ENCODE results near the gene LTA. TPM values are rescaled to one million over a fixed set of nuclear protein-coding genes. Genes with fewer than 3 reads are reported as not detected.

The LTA gene
- polyA plus RNA-seq, 3 donors = 0.27 to 0.42 (median 0.30) TPM

- no peak for DNase-seq
These were observed 2.1 kb upstream of the LTA start for GRCh38 chr6:31569861-31570536.

- DNase-seq = no peak
These were observed 1.4 kb downstream of the LTA start for GRCh38 chr6:31573239-31574105.

- DNase-seq = no peak
These were observed 2.3 kb downstream of the LTA start for GRCh38 chr6:31574106-31575061.

- no peak for DNase-seq
These were observed 3.3 kb downstream of the LTA start, which contains the start of gene TNF for GRCh38 chr6:31575335-31575901. Gene TNF (plus strand): TSS chr6:31575565. CDS start chr6:31575742, 177 bp downstream.

DNA sequence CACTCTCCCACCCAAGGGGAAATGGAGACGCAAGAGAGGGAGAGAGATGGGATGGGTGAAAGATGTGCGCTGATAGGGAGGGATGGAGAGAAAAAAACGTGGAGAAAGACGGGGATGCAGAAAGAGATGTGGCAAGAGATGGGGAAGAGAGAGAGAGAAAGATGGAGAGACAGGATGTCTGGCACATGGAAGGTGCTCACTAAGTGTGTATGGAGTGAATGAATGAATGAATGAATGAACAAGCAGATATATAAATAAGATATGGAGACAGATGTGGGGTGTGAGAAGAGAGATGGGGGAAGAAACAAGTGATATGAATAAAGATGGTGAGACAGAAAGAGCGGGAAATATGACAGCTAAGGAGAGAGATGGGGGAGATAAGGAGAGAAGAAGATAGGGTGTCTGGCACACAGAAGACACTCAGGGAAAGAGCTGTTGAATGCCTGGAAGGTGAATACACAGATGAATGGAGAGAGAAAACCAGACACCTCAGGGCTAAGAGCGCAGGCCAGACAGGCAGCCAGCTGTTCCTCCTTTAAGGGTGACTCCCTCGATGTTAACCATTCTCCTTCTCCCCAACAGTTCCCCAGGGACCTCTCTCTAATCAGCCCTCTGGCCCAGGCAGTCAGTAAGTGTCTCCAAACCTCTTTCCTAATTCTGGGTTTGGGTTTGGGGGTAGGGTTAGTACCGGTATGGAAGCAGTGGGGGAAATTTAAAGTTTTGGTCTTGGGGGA, 4.0 kb downstream of the LTA start:
- no peak for DNase-seq

- DNase-seq = no peak
These were observed 4.9 kb downstream of the LTA start for GRCh38 chr6:31576897-31577578.

- no peak for DNase-seq
These were observed 5.5 kb downstream of the LTA start for GRCh38 chr6:31577579-31577966.

- DNase-seq = no peak
These were observed 6.4 kb downstream of the LTA start for GRCh38 chr6:31578184-31579118.

- DNase-seq = no peak
These were observed 7.0 kb downstream of the LTA start for GRCh38 chr6:31579119-31579505.

- DNase-seq = no peak
These were observed 7.7 kb downstream of the LTA start for GRCh38 chr6:31579546-31580437.

- DNase-seq = no peak
These were observed 8.3 kb downstream of the LTA start for GRCh38 chr6:31580438-31580740.

DNA sequence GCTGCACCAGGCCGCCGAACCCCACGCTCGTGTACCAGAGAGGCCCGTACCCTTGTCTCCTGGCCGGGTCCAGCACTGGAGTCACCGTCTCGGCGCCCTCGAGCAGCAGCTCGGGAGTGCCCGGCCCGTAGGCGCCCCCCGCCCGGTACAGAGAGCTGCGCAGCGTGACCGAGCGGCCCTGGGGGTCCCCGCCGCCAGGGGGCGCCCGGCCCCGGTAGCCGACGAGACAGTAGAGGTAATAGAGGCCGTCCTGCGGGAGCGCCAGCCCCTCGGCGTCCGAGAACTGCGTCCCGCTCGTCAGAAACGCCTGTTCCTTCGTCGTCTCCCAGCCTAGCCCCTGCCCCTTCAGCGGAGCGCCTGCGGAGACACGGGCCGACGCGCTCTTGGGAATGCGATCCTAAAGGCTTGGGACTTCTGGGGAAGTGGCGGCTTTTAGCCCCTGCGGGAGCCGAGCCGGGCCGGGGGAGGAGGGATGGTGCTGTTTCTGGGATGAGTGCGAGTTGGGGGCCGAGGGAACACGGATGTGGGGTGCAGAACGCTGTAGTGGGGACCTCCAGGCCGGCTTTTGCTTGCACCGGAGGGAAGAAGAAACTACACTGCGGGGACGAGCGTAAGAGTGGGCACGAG, 8.8 kb downstream of the LTA start:
- DNase-seq = peak; percentile 85

DNA sequence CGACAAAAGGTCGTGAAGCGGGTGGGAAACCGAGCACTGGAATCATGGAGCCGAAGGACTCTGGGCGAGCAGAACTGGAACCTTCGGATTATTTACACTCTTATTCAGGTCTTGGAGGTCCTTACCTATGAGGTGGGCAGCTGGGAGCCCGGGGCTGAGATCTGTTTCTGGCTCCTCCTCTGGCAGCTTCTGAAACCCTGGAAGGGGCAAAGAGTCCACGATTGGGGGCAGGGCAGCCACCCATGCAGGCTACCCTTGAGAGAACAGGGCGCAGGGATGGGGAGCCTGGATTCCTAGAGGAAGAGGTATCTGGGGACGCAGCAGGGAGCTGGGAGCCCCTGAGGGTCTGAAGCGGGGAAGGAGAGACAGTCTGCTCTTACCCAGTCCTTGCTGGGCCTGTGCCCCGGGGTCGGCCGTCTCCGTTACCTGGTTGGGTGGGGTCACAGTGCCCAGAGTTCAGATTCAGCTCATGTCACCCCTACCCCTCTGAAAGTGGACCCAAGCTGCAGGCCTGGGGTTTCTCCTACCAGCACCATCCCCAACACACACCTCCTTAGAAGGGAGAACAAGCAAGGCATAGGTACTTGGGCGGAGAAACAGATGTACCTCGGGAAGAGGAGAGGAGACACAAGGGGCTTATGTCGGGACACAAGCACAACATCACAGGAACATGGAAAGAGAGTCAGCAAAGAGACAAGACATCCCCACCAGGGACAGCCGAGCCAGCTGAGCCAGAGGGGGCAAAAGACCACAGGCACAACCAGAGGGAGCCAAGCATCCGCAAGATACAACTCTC, 9.5 kb downstream of the LTA start:
- no peak for DNase-seq

DNA sequence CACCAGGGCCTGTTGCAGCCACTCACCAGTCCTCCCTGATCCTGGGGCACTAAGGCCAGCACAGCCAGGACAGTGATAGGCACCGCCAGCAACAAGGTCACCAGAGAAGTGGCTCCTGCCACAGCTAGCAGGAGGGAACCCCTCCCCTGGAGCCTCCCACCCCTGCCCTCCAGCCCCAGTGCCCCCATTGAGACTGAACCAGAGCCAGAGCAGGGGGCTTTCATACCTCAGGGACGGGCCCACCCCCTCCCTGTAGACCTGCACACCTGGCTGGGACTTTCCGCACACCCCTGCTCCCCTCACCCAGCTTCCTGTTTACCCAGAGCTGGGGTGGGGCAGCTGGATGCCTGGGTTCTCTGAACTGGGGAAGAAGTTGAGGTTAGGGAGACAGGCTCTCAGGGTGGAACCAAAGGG, 10.1 kb downstream of the LTA start, which contains the start of gene LTB:
LTB (minus strand) TSS at position 195 of the 414 bp plus-strand sequence; CDS start at position 188, 7 bp downstream.
- no peak for DNase-seq

DNA sequence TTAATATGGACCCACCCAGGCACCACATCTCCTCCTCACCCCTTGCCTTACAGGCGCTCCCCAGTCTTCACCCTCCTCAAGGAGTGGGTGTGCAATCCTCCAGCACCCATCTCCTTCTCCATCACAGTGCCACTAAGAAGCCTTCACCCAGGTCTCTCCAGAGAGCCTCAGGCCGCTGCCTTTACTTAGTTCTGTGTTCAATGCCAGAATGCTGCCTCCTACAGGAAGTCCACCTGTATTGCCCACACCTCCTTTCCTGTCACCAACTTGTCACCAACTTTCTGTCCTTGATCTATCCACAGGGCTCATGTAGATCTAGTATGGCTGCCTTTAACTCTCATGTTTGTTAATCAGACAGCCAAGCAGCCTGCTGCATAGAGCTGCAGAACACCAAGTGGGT, 13.4 kb downstream of the LTA start:
- no peak for DNase-seq

DNA sequence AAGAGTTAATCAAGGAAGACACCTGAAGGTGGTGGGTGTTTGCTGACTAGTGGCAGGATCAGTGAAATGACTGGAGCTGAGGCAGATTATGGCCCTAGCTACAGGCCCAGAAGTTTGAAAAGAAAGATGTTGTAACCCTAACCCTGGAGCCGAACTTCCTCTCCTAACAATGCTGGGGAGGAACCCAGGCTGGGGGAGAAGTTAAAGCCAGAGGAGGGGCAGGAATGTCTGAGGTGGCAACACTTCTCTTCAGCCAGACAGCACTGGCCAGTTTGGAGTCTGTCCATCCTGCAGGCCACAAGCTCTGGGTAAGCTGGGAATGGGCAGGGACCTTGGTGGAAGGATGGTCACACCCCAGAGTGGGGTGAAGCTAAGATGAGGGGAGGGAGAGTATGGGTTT, 13.9 kb downstream of the LTA start, which contains the start of gene LST1:
LST1 (plus strand) TSS at position 270 of the 400 bp plus-strand sequence. CDS start 1,023 bp downstream, outside the sequence.
- no peak for DNase-seq

Measured in renal pelvis (tissue), 4 donors.